Inflammatory macrophage (primary cell): ENCODE measurements around the gene EDARADD.
A peak's percentile ranks its signal among the peaks of the same experiment; 100 is the strongest.

Experiments
- DNase-seq, 2 donors: peaks; one replicate each; pipeline ENCODE4 v3.0.0-alpha.2; 2020 to 2022

The EDARADD gene

DNA sequence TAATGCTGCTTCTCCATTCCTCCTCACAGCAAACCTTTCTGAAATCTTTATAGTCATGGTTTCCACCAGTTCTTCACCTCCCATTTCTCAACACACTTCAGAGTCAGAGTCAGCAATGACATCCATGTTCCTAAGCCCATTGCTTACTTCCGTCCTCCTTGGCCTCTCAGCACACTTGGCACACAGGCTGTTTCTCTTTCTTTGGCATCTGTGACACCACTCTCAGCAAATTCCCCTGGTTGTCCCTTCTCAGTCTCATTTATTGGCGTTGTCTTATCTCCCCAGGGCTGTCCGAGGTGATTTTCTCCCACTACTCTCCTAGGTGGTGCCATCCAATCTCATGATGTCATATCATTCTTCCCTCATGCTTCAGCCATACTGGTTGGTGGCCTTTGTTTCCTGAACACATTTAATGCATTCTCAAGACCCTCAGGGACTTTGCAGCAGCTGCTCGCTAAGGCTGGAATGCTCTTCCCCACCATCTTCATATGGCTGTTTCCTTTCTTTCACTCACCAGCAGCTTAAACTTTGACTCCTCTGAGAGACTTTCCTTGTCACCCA is 126.4 kb downstream of the EDARADD start:
- no peak for DNase-seq

DNA sequence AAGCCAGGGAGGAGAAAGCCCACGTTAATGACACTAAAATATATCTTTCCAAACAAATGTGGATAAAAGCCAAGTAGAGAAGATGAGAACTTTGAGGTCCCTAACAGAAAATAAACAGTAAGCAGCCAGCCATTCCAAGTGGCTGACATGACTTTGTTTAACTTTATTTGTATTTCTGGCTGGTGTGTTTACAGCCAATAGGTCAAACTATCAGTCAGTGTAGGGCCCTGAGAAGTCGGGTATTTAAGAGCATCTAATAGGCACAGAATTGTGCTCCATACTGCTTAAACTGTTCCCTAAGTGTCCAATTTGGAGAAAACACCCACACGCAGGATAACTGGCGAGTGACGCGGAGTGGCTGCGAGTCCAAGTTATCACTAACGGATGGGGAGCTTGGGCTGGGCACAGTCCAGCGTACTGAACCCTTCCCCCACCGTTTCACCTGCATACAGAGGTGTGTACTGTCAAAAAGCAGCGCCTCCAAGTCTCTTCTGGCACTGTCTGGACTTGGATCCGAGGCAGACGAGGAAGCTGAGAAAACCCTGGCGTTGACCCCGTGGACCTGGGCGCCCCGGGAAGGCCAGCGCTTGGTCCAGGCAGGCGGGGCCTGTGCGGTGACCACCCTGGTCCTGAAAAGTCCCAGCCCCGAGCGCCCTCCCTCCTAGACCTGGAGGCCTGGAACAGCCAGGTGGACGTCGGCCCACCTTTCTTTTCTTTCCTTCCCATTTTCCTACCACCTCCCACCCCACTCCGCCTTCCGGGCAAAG is 129.0 kb downstream of the EDARADD start:
- DNase-seq = no peak

DNA sequence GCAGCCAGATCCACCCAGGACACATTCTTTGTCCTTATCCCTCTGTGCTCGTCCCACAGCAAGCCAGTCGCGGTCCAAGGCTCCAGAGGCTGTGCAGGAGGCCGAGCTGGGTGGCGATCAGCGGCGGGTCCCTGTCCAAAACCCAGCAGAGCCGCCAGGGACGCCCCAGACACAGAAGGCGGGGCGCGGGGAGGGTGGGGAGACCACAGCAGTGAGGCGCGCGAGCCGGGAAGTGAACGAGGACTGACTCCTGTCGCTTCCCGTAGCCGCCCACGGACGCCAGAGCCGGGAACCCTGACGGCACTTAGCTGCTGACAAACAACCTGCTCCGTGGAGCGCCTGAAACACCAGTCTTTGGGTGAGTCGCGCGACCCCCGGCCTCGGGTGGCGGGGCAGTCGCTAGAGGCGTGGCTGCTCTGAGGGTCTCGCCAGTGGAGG is 129.6 kb downstream of the EDARADD start, which contains the start of gene LGALS8:
LGALS8 (plus strand) TSS at position 279 of the 438 bp plus-strand sequence. CDS start 2,089 bp downstream, outside the sequence.
- peak; percentile 91 to 94 for DNase-seq

DNA sequence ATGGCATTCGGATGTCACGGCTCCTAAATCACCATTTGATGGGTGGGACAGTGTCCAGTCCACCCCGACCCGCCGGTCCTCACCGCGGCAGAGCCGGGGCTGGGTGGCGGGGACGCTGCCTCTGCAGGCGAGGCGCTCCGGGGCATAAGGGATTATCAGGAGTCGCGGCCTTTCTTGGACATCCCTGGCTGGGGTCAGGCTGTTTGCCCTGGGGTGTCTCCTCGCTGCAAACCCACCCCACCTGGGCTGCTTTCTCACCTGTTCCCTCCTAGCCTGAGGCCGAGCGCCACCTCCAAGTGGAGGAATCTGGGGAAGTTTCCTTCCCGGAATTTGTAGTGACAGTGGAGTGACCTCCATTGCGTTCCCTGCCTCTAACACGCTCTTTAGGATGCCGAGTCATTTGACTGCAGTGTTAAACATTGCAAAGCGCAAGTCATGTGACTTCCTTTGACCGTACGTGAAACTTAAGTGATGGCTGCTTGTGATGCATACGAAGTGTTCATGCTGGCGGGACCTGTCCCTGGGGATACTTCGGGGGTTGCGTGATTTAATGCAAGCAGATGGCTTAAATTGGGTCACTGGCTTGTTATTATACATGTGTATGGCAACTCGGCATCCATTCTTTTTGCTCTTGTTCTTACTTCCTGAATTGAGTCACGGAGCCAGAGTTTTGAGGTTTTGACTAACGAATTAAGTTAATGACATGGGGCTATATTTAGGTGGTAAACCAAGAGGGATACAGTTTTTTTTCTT is 130.2 kb downstream of the EDARADD start:
- peak; percentile 86 for DNase-seq

DNA sequence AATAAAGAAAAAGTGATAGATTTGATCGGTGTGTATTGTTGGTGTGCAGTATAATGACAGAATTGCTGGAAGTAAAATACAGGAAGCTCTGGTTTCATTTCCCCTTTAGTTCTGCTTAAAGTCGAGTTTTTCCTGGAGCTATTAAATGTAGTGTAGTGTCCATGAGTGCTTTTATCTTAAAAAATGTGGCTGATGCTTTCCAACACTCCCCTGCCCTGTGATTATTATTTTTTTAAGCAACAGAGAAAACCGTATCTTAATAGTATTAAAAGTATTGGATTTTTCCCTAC is 130.8 kb downstream of the EDARADD start:
- peak; percentile 57 to 79 for DNase-seq

DNA sequence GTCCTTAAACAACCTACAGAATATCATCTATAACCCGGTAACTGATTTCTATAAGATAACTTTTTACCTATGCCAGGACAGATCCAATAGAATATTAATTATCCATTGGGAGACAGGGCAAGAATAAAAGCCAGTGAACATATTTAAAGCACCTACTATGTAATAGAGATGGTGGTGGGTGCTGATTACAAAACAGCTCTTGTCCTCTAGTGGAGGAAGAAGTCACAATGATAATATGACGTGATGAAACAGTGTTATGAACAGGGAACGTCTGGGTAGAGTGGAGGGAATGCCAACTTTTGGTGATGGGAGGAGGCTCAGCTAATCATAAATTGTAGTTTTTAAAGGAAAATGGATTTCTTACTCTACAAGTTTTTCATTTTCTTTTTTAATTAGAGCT is 132.0 kb downstream of the EDARADD start:
- DNase-seq = no peak

DNA sequence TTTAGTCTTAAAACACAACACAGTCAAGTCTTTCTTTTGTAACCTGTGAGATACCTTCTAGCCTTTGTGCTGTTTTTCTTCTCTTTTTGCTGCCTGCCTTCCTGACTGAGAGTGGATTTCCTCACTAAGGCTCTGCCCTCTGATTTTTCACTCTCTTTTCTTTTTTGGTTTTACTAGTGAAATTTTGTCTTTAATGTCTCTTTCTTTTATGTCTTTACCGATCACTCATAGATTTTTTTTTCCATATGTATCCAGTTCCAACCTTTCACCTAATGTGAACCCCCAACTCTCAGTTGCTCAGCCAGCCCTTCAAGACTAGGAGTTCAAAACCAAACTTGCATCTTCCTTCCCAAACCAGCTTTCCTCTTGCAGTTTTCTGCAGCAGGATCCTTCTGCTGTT is 136.2 kb downstream of the EDARADD start:
- DNase-seq = no peak

DNA sequence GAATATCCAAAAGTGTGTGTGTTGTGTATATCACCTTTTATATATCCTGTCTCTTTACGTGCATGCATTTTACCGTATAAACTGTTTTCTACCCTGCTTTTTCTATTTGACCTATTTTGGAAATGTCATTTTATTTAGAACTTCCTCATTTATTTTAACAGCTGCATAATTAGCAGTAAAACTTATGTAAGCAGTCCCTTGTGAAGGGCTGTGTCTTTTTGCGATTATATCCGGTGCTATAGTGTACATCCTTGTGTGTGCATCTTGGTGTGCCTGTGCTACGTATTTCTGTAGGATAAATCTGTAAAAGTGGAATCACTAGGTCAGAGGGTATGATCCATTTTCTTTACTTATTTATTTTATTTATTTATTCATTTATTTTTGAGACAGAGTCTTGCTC is 136.9 kb downstream of the EDARADD start:
- DNase-seq = peak; percentile 25 to 28

DNA sequence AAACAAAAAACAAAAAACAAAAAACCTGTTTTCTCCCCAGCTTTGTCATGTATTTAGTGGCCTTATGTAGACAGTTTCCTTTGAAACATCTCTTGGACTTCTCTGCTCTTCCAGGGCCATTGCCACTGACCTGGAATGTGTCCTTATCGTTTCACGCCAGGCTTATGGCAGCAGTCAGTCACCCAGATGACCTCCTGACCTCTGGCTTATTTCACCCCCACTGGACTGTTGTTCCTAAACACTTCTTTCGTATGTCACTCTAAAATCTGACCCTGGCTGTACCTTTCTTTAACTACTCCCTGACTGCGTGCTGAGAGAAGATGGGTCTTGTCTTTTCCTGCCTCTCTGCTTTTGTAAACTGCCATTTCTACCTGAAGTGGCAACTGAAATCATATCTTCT is 138.8 kb downstream of the EDARADD start:
- DNase-seq = no peak

DNA sequence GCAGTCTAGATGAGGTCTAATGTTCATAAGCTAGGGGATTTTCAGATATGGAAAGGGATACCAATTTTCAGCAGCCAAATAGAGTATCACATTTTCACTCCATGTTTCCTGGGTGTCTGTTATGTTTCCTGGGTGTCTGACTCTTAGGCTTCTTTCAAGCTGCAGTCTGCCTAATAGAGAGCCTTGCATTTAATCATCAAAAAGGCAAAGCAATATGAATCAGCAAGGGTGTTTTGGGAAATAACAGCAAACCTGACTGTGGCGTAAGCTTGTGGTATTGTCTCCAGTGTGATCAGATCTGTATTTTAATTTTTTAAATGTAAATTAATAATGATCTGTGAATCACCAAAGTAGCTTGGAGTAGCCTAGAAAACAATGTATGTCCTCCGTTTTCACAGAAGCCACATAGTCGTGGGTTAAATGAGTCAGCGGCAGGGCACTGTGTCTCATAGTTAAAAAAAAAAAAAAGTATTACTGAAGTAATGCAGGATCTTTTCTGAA is 140.1 kb downstream of the EDARADD start:
- DNase-seq = peak in 1 of 2 donors; percentile 7
